Spleen (tissue), 7 donors: Measurements from ENCODE around the gene ZEB1.

Experiments
- CTCF ChIP-seq, 11 experiments: fragments of 200-600 bp in 7 of 11; fragments of 450-650 bp in 4 of 11; sonication (generic) in 4 of 11; IDR thresholded peaks in 8 of 11; conservative IDR thresholded peaks in 3 of 11; 1 replicate in 7 of 11; 2 replicates in 4 of 11; pipeline versions ENCODE4 v1.4.0 to v1.8.0; 2016 to 2021; ENCODE audit warnings: antibody characterized with exemption in 11 of 11, inconsistent platforms in 4 of 11, mild to moderate bottlenecking in 1 of 11
- POLR2A ChIP-seq, 3 donors: fragments of 450-650 bp; IDR thresholded peaks; one replicate each; pipeline ENCODE4 v1.5.1; 2017; ENCODE audit warnings: antibody characterized with exemption in 3 of 3, mild to moderate bottlenecking in 1 of 3
- POLR2AphosphoS5 ChIP-seq, 3 donors: sonication (generic); formaldehyde crosslinking; IDR thresholded peaks; one replicate each; pipeline ENCODE4 v1.5.1; 2017; ENCODE audit warnings: antibody characterized with exemption in 3 of 3
- donor health status: DM: no; HTN: no; CAD: no; lungs with moderate emphysema.
- donor health status: DM: no; HTN: no; CAD: no.
- donor health status: DM: no; HTN: no; CAD: no.

- TF ChIP-seq CTCF (IDR thresholded peaks at IDR 0.05 in 8 of 11, conservative IDR thresholded peaks at IDR 0.05 in 3 of 11) (no peak), POLR2AphosphoS5 (IDR thresholded peaks at IDR 0.05) (no peak), POLR2A (IDR thresholded peaks at IDR 0.05) (no peak)
These were observed 55.2 kb downstream of the ZEB1 start for GRCh38 chr10:31374146-31374696.
